Hepatocyte (in vitro differentiated cells): ENCODE measurements around the gene LDLRAD1. TPM values are rescaled to one million over a fixed set of nuclear protein-coding genes. Genes with fewer than 3 reads are reported as not detected.

Source experiments
- DNase-seq: peaks from one replicate; pipeline ENCODE4 v3.0.0-alpha.2; 2016; ENCODE audit warnings: low spot score
- H2AFZ ChIP-seq: fragments of 200-600 bp; sonication (generic); 2 replicates; pipeline ENCODE4 v1.6.0; 2016; ENCODE audit warnings: antibody characterized with exemption, mild to moderate bottlenecking
- H3K27ac ChIP-seq: fragments of 200-600 bp; sonication (generic); 2 replicates; pipeline ENCODE4 v1.5.1; 2016; ENCODE audit warnings: mild to moderate bottlenecking
- H3K27me3 ChIP-seq: fragments of 200-600 bp; sonication (generic); 2 replicates; pipeline ENCODE4 v1.6.1; 2016
- H3K36me3 ChIP-seq: fragments of 200-600 bp; sonication (generic); replicated peaks from 2 replicates; pipeline ENCODE4 v1.5.1; 2016; ENCODE audit warnings: low read depth; ENCODE audit not compliant: insufficient read depth
- H3K4me1 ChIP-seq: fragments of 200-600 bp; sonication (generic); 2 replicates; pipeline ENCODE4 v1.5.1; 2016; ENCODE audit warnings: mild to moderate bottlenecking, moderate library complexity; ENCODE audit not compliant: insufficient read depth
- H3K4me2 ChIP-seq: fragments of 200-600 bp; sonication (generic); 2 replicates; pipeline ENCODE4 v1.6.0; 2016
- H3K4me3 ChIP-seq: fragments of 200-600 bp; sonication (generic); 2 replicates; pipeline ENCODE4 v1.5.1; 2016; ENCODE audit warnings: mild to moderate bottlenecking
- H3K79me2 ChIP-seq: fragments of 200-600 bp; sonication (generic); 2 replicates; pipeline ENCODE4 v1.6.0; 2017; ENCODE audit warnings: mild to moderate bottlenecking
- H3K9me2 ChIP-seq: fragments of 200-600 bp; sonication (generic); replicated peaks from 2 replicates; pipeline ENCODE4 v1.6.0; 2017; ENCODE audit warnings: mild to moderate bottlenecking; ENCODE audit not compliant: insufficient read depth
- H3K9me3 ChIP-seq: fragments of 200-600 bp; sonication (generic); 2 replicates; pipeline ENCODE4 v1.5.1; 2016; ENCODE audit warnings: low read depth, mild to moderate bottlenecking
- H4K20me1 ChIP-seq: fragments of 200-600 bp; sonication (generic); 2 replicates; pipeline ENCODE4 v1.6.0; 2016; ENCODE audit warnings: mild to moderate bottlenecking; ENCODE audit not compliant: insufficient read depth, poor library complexity, severe bottlenecking
- CTCF ChIP-seq: fragments of 200-600 bp; sonication (generic); IDR thresholded peaks from 2 replicates; pipeline ENCODE4 v1.5.1; 2016; ENCODE audit warnings: antibody characterized with exemption, mild to moderate bottlenecking; ENCODE audit not compliant: poor library complexity
- EZH2 ChIP-seq: fragments of 200-600 bp; sonication (generic); IDR thresholded peaks from 2 replicates; pipeline ENCODE4 v1.6.1; 2016; ENCODE audit warnings: antibody characterized with exemption, mild to moderate bottlenecking, borderline replicate concordance
- EZH2phosphoT487 ChIP-seq: fragments of 200-600 bp; sonication (generic); IDR thresholded peaks from one replicate; pipeline ENCODE4 v1.6.1; 2018; ENCODE audit warnings: antibody characterized with exemption, mild to moderate bottlenecking, low read depth, moderate library complexity; ENCODE audit not compliant: unreplicated experiment, severe bottlenecking
- WGBS: methylation state at CpG from one replicate; pipeline ENCODE4 v1.1.6; 2016; ENCODE audit warnings: low lambda C conversion rate; ENCODE audit errors: missing lambda C conversion rate; 5-methylcytosine and 5-hydroxymethylcytosine counted together
- polyA plus RNA-seq: library from polyadenylated mRNA; unstranded; fragments of >200 nt; fragmentation: Nextera tagmentation; extraction: Ambion mirVana; gene quantifications from 2 replicates; pipeline ENCODE4 v1.2.1, GENCODE V29; 2016
- total RNA-seq: library from RNA; depleted of rRNA; stranded (reverse); fragments of >200 nt; gene quantifications from 2 replicates; pipeline ENCODE4 v1.2.3, GENCODE V29; 2014

The LDLRAD1 gene
- total and polyA plus RNA-seq, 2 experiments from 2014 or later, result 0.82 to 1.7 TPM

GRCh38 chr1:54053745-54054437, 35.9 kb upstream of the LDLRAD1 start:
- no peak for DNase-seq
- Histone ChIP-seq H3K4me3 (peak overlapping the region; percentile 25), H3K4me1 (peaks cover 21% of the 10 kb centered on the region), H3K27ac (peak overlapping the region; percentile 84), H3K79me2 (peaks cover 40% of the 10 kb centered on the region), H4K20me1 (peaks cover 22% of the 10 kb centered on the region), H2AFZ (peak overlapping the region; percentile 46), H3K4me2 (peak overlapping the region; percentile 76), H3K27me3 (no peaks in the 10 kb centered on the region), H3K9me2 (no peaks in the 10 kb centered on the region), H3K36me3 (no peaks in the 10 kb centered on the region), H3K9me3 (no peaks in the 10 kb centered on the region)
- 16% methylated on average over 21 of the region's 21 CpGs for WGBS
- TF ChIP-seq EZH2 (no peak), CTCF (peak; percentile 6)

- H4K20me1 ChIP-seq, result peaks cover 29% of the 10 kb centered on the region
- H3K36me3 ChIP-seq, result no peaks in the 10 kb centered on the region
- H3K27ac ChIP-seq, result peak within 1 kb of the TSS; percentile 94
- H3K4me3 ChIP-seq, result peak within 1 kb of the TSS; percentile 81
- peak; percentile 98 for DNase-seq
- H3K9me2 ChIP-seq, result no peaks in the 10 kb centered on the region
- H3K9me3 ChIP-seq, result no peaks in the 10 kb centered on the region
- H3K27me3 ChIP-seq, result no peaks in the 10 kb centered on the region
- H2AFZ ChIP-seq, result peak within 1 kb of the TSS; percentile 46
- TF ChIP-seq EZH2 (no peak), CTCF (no peak), EZH2phosphoT487 (no peak)
- peaks cover 21% of the 10 kb centered on the region for H3K4me1 ChIP-seq
- peaks cover 48% of the 10 kb centered on the region for H3K79me2 ChIP-seq
- 1% methylated on average over 59 of the region's 59 CpGs for WGBS
- peak within 1 kb of the TSS; percentile 91 for H3K4me2 ChIP-seq
These were observed 35.2 kb upstream of the LDLRAD1 start, which contains the start of the genes TCEANC2 and TMEM59 for GRCh38 chr1:54052934-54053744. TCEANC2 (plus strand) TSS chr1:54053608; CDS start chr1:54054423, 815 bp downstream. TMEM59 (minus strand) TSS chr1:54053204; CDS start chr1:54053188, 16 bp downstream.

- peak; percentile 68 for DNase-seq
- H3K9me3 ChIP-seq, result no peaks in the 10 kb centered on the region
- H3K4me1 ChIP-seq, result peaks cover 24% of the 10 kb centered on the region
- TF ChIP-seq EZH2 (no peak), EZH2phosphoT487 (no peak), CTCF (no peak)
- H4K20me1 ChIP-seq, result peaks cover 36% of the 10 kb centered on the region
- H3K4me2 ChIP-seq, result peak overlapping the region; percentile 91
- H3K4me3 ChIP-seq, result peak overlapping the region; percentile 81
- 1% methylated on average over 23 of the region's 23 CpGs for WGBS
- H3K9me2 ChIP-seq, result no peaks in the 10 kb centered on the region
- peaks cover 54% of the 10 kb centered on the region for H3K79me2 ChIP-seq
- peak overlapping the region; percentile 27 for H2AFZ ChIP-seq
- peak overlapping the region; percentile 94 for H3K27ac ChIP-seq
- H3K36me3 ChIP-seq, result no peaks in the 10 kb centered on the region
- H3K27me3 ChIP-seq, result no peaks in the 10 kb centered on the region
These were observed 34.5 kb upstream of the LDLRAD1 start for GRCh38 chr1:54052431-54052933.
